CD4-positive, alpha-beta T cell treated with Interleukin-10 for 1 hour (primary cell): ENCODE measurements around the gene ELK3.
"Not testable (repeated sequence)": the region's sequence is repeated elsewhere in the genome, so short reads cannot be mapped to it uniquely, and the experiment has no call there.

ENCODE experiments used
- DNase-seq: peaks from one replicate; pipeline ENCODE4 v3.0.0-alpha.2; 2020

ELK3 gene

DNA sequence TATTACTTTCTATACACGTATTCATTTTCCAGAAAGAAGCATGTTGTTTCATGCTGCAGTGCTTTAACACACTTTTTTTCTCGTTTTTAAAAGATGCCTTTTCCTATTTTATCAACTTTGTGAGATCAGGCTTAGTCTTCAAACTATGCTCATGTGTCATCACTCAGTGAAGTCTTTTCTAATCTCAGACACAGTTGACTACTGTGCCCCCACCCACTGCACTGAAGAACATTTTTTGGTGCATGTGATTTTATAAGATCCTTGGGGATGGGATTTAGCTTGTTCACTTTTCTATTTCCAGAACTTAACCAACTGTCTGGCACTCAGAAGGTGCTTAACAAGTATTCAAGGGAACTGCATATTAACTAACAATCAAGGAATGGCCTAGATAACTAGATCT lies 120.5 kb downstream of the ELK3 start:
- DNase-seq: no peak

- DNase-seq: peak; percentile 49
These were observed 121.7 kb downstream of the ELK3 start for GRCh38 chr12:96315741-96316481.

- not testable (repeated sequence) for DNase-seq
These were observed 123.6 kb downstream of the ELK3 start for GRCh38 chr12:96317801-96318200.
